HepG2 (cell line): ENCODE data around the gene SPTAN1. TPM values are rescaled to one million over a fixed set of nuclear protein-coding genes. Genes with fewer than 3 reads are reported as not detected.
A peak's percentile ranks its signal among the peaks of the same experiment; 100 is the strongest.

Experiments used
- CEBPB ChIP-seq: IDR thresholded peaks from 2 replicates; pipeline ENCODE4 v1.6.1; 2011; ENCODE audit warnings: low read depth, low read length, improper control_type of control experiment, borderline replicate concordance
- CEBPG ChIP-seq: IDR thresholded peaks from 2 replicates; pipeline ENCODE4 v1.6.1; 2016
- ETV5 ChIP-seq: IDR thresholded peaks from 2 replicates; pipeline ENCODE4 v1.6.1; 2018; ENCODE audit warnings: missing biosample characterization, missing genetic modification reagents, inconsistent platforms, borderline replicate concordance
- HDAC2 ChIP-seq: sonication (generic); formaldehyde crosslinking; IDR thresholded peaks from 2 replicates; pipeline ENCODE4 v1.4.0; 2020; ENCODE audit warnings: missing genetic modification reagents
- JDP2 ChIP-seq: sonication (generic); formaldehyde crosslinking; IDR thresholded peaks from 2 replicates; pipeline ENCODE4 v1.8.1; 2022; ENCODE audit warnings: missing genetic modification reagents, borderline replicate concordance
- KLF12 ChIP-seq: sonication (generic); formaldehyde crosslinking; IDR thresholded peaks from 2 replicates; pipeline ENCODE4 v1.4.0; 2020; ENCODE audit warnings: missing genetic modification reagents, borderline replicate concordance
- KLF6 ChIP-seq: IDR thresholded peaks from 2 replicates; pipeline ENCODE4 v1.8.0; 2016; ENCODE audit warnings: missing biosample characterization, missing genetic modification reagents
- NCOA2 ChIP-seq: sonication (generic); formaldehyde crosslinking; IDR thresholded peaks from 2 replicates; pipeline ENCODE4 v1.8.0; 2022; ENCODE audit warnings: inconsistent platforms
- PITX1 ChIP-seq: sonication (generic); formaldehyde crosslinking; IDR thresholded peaks from 2 replicates; pipeline ENCODE4 v1.5.1; 2020; ENCODE audit warnings: mild to moderate bottlenecking, missing genetic modification reagents
- TEAD3 ChIP-seq: optimal IDR thresholded peaks from 2 replicates; pipeline ENCODE3; 2016; ENCODE audit warnings: borderline replicate concordance
- ZBTB20 ChIP-seq: sonication (generic); formaldehyde crosslinking; IDR thresholded peaks from 2 replicates; pipeline ENCODE4 v1.8.1; 2023; ENCODE audit warnings: missing genetic modification reagents, low read depth, mild to moderate bottlenecking, borderline replicate concordance
- ZFP1 ChIP-seq: IDR thresholded peaks from 2 replicates; pipeline ENCODE4 v1.6.1; 2016
- ZNF841 ChIP-seq: sonication (generic); formaldehyde crosslinking; IDR thresholded peaks from 2 replicates; pipeline ENCODE4 v1.8.1; 2023; ENCODE audit warnings: missing genetic modification reagents, borderline replicate concordance
- polyA plus RNA-seq, 8 experiments: library from polyadenylated mRNA; depleted of rRNA in 3 of 8; stranded (reverse) in 7 of 8; unstranded in 1 of 8; fragments of >200 nt; fragmentation: Illumina TruSeq in 4 of 8; extraction: Trizol in 4 of 8; gene quantifications; 2 replicates each; pipeline versions ENCODE4 v1.2.1 to v1.2.3, GENCODE V29; 2011 to 2016; ENCODE audit warnings: low read depth in 4 of 8, missing spikeins in 1 of 8, mixed read lengths in 1 of 8; ENCODE audit not compliant: insufficient read depth in 1 of 8
- total RNA-seq, 5 experiments: library from RNA; depleted of rRNA; stranded (reverse); fragments of >200 nt; fragmentation: Illumina TruSeq; extraction: Trizol; gene quantifications; 2 replicates each; pipeline ENCODE4 v1.2.3, GENCODE V29; 2016; ENCODE audit warnings: low read depth in 1 of 5
- TF ChIP-seq, protein P1 (sequence below), 2 experiments: fragments of 450-650 bp in 1 of 2; sonication (generic) in 1 of 2; formaldehyde crosslinking; IDR thresholded peaks; 2 replicates each; pipeline versions ENCODE4 v1.5.0 to v1.8.0; 2020 to 2022; ENCODE audit warnings: mild to moderate bottlenecking in 1 of 2, missing genetic modification reagents in 1 of 2
- TF ChIP-seq, protein P2 (sequence below): sonication (generic); formaldehyde crosslinking; IDR thresholded peaks from 2 replicates; pipeline ENCODE4 v1.5.0; 2020; ENCODE audit warnings: mild to moderate bottlenecking, missing genetic modification reagents, borderline replicate concordance
- TF ChIP-seq, protein P3 (sequence below): sonication (generic); formaldehyde crosslinking; IDR thresholded peaks from 2 replicates; pipeline ENCODE4 v1.5.0; 2020; ENCODE audit warnings: mild to moderate bottlenecking, missing genetic modification reagents, moderate library complexity
- TF ChIP-seq, protein P4 (sequence below): sonication (generic); formaldehyde crosslinking; IDR thresholded peaks from 2 replicates; pipeline ENCODE4 v1.8.0; 2022; ENCODE audit warnings: missing genetic modification reagents, mild to moderate bottlenecking, inconsistent platforms, borderline replicate concordance

The SPTAN1 gene
- total and polyA plus RNA-seq, 2 of the 13 experiments (the other 11 are each of a cell fraction or from before 2014, with no cell fraction given): 106 to 111 TPM

DNA sequence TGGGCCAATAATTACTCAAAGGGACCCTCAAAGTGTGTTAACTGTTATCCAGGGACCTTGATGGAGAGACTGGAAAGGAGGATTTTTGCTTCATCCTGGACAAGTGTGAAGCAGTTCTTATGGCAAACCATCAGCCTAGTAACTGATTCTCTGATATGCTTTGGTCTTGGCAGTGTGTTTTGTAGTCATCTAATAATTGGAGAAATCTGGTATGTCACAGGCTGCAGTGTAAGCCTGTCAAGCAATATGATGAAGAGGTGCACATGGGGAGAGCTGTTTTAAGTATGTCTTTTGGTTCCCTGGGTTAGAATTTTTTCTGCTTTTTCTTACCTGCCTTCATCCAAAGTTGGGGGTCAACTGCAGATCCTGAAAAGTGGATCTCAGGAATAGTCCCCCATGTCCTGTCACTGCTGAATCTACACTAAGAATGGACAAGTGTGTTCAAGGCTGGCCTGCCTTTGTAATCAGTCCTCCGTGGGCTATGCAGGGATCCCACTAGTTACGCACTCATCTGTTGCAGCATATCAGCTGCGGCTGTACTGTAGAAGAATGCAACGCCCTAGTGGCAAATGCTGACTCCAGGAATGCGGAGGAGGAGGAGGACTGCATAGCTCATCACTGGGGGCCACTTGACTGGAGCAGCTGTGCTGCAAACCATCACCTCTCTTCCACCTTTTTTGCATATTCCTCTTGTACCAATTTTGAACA lies 1.9 kb downstream of the SPTAN1 start (continued):
- TF ChIP-seq, protein P1, sequence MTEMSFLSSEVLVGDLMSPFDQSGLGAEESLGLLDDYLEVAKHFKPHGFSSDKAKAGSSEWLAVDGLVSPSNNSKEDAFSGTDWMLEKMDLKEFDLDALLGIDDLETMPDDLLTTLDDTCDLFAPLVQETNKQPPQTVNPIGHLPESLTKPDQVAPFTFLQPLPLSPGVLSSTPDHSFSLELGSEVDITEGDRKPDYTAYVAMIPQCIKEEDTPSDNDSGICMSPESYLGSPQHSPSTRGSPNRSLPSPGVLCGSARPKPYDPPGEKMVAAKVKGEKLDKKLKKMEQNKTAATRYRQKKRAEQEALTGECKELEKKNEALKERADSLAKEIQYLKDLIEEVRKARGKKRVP (CRISPR knock-in tag; IDR thresholded peaks at IDR 0.05): 0 out of 4 replicates have a peak, but pooled peaks of 1 of the 2 experiments have one; percentile 42
- TF ChIP-seq HDAC2 (CRISPR knock-in tag): peak; percentile 49; the same call in 1 of the 2 replicates
- TF ChIP-seq NCOA2 (CRISPR knock-in tag): no peak
- TF ChIP-seq, protein P2, sequence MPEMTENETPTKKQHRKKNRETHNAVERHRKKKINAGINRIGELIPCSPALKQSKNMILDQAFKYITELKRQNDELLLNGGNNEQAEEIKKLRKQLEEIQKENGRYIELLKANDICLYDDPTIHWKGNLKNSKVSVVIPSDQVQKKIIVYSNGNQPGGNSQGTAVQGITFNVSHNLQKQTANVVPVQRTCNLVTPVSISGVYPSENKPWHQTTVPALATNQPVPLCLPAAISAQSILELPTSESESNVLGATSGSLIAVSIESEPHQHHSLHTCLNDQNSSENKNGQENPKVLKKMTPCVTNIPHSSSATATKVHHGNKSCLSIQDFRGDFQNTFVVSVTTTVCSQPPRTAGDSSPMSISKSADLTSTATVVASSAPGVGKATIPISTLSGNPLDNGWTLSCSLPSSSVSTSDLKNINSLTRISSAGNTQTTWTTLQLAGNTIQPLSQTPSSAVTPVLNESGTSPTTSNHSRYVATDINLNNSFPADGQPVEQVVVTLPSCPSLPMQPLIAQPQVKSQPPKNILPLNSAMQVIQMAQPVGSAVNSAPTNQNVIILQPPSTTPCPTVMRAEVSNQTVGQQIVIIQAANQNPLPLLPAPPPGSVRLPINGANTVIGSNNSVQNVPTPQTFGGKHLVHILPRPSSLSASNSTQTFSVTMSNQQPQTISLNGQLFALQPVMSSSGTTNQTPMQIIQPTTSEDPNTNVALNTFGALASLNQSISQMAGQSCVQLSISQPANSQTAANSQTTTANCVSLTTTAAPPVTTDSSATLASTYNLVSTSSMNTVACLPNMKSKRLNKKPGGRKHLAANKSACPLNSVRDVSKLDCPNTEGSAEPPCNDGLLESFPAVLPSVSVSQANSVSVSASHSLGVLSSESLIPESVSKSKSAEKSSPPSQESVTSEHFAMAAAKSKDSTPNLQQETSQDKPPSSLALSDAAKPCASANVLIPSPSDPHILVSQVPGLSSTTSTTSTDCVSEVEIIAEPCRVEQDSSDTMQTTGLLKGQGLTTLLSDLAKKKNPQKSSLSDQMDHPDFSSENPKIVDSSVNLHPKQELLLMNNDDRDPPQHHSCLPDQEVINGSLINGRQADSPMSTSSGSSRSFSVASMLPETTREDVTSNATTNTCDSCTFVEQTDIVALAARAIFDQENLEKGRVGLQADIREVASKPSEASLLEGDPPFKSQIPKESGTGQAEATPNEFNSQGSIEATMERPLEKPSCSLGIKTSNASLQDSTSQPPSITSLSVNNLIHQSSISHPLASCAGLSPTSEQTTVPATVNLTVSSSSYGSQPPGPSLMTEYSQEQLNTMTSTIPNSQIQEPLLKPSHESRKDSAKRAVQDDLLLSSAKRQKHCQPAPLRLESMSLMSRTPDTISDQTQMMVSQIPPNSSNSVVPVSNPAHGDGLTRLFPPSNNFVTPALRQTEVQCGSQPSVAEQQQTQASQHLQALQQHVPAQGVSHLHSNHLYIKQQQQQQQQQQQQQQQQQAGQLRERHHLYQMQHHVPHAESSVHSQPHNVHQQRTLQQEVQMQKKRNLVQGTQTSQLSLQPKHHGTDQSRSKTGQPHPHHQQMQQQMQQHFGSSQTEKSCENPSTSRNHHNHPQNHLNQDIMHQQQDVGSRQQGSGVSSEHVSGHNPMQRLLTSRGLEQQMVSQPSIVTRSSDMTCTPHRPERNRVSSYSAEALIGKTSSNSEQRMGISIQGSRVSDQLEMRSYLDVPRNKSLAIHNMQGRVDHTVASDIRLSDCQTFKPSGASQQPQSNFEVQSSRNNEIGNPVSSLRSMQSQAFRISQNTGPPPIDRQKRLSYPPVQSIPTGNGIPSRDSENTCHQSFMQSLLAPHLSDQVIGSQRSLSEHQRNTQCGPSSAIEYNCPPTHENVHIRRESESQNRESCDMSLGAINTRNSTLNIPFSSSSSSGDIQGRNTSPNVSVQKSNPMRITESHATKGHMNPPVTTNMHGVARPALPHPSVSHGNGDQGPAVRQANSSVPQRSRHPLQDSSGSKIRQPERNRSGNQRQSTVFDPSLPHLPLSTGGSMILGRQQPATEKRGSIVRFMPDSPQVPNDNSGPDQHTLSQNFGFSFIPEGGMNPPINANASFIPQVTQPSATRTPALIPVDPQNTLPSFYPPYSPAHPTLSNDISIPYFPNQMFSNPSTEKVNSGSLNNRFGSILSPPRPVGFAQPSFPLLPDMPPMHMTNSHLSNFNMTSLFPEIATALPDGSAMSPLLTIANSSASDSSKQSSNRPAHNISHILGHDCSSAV: no peak
- TF ChIP-seq ZFP1: no peak
- TF ChIP-seq CEBPB: peak; percentile 78; the same call in 1 of the 2 replicates
- TF ChIP-seq ZNF841 (CRISPR knock-in tag): no peak
- TF ChIP-seq KLF12 (CRISPR knock-in tag): no peak
- TF ChIP-seq JDP2 (CRISPR knock-in tag): no peak
- TF ChIP-seq CEBPG: peak; percentile 75
- TF ChIP-seq PITX1 (CRISPR knock-in tag): peak; percentile 11; the same call in 1 of the 2 replicates
- no peak for TF ChIP-seq KLF6 (CRISPR knock-in tag)
- no peak for TF ChIP-seq ZBTB20 (CRISPR knock-in tag)
- TF ChIP-seq, protein P3, sequence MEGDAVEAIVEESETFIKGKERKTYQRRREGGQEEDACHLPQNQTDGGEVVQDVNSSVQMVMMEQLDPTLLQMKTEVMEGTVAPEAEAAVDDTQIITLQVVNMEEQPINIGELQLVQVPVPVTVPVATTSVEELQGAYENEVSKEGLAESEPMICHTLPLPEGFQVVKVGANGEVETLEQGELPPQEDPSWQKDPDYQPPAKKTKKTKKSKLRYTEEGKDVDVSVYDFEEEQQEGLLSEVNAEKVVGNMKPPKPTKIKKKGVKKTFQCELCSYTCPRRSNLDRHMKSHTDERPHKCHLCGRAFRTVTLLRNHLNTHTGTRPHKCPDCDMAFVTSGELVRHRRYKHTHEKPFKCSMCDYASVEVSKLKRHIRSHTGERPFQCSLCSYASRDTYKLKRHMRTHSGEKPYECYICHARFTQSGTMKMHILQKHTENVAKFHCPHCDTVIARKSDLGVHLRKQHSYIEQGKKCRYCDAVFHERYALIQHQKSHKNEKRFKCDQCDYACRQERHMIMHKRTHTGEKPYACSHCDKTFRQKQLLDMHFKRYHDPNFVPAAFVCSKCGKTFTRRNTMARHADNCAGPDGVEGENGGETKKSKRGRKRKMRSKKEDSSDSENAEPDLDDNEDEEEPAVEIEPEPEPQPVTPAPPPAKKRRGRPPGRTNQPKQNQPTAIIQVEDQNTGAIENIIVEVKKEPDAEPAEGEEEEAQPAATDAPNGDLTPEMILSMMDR: peak; percentile 34
- TF ChIP-seq ETV5: peak; percentile 30; the same call in 1 of the 2 replicates
- TF ChIP-seq TEAD3 (CRISPR knock-in tag): peak; percentile 98
- TF ChIP-seq, protein P4, sequence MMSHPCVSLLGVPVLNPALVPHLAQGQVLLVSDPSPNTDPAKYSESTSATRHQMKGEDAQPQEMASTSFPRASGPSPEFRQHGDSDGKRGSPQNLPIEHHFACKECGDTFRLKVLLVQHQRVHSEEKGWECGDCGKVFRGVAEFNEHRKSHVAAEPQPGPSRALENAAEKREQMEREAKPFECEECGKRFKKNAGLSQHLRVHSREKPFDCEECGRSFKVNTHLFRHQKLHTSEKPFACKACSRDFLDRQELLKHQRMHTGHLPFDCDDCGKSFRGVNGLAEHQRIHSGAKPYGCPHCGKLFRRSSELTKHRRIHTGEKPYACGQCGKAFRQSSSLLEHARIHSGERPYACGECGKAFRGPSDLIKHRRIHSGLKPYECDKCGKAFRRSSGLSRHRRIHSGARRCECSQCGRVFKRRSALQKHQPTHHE (CRISPR knock-in tag): no peak
